HG02870 (cell line): ENCODE data around the gene NCK2.

ENCODE experiments used
- ATAC-seq: cut with Tn5 transposase; IDR thresholded peaks from one replicate; pipeline ENCODE4 v1.9.1; 2021; ENCODE audit warnings: mild to moderate bottlenecking, moderate library complexity; ENCODE audit not compliant: unreplicated experiment

Gene NCK2

GRCh38 chr2:105774781-105775337, 30.1 kb downstream of the NCK2 start:
- no peak for ATAC-seq

GRCh38 chr2:105775809-105776559, 31.3 kb downstream of the NCK2 start:
- ATAC-seq: no peak

GRCh38 chr2:105776560-105776928, 31.8 kb downstream of the NCK2 start:
- ATAC-seq: no peak

GRCh38 chr2:105777031-105777482, 32.3 kb downstream of the NCK2 start:
- no peak for ATAC-seq

- ATAC-seq: no peak
Observed at GRCh38 chr2:105777506-105778055, 32.9 kb downstream of the NCK2 start.

- ATAC-seq: no peak
Observed at GRCh38 chr2:105778080-105778607, 33.4 kb downstream of the NCK2 start.

GRCh38 chr2:105779394-105779793, 34.7 kb downstream of the NCK2 start:
- ATAC-seq: no peak

GRCh38 chr2:105780606-105781005, 35.9 kb downstream of the NCK2 start:
- no peak for ATAC-seq

GRCh38 chr2:105781274-105781978, 36.7 kb downstream of the NCK2 start:
- no peak for ATAC-seq

GRCh38 chr2:105782123-105782522, 37.4 kb downstream of the NCK2 start:
- ATAC-seq: no peak

- no peak for ATAC-seq
Observed at GRCh38 chr2:105782646-105783045, 37.9 kb downstream of the NCK2 start.

- ATAC-seq: no peak
Observed at GRCh38 chr2:105783151-105783738, 38.5 kb downstream of the NCK2 start.

- no peak for ATAC-seq
Observed at GRCh38 chr2:105783972-105784371, 39.3 kb downstream of the NCK2 start.

GRCh38 chr2:105784589-105784988, 39.9 kb downstream of the NCK2 start:
- no peak for ATAC-seq

- no peak for ATAC-seq
Observed at GRCh38 chr2:105785095-105785847, 40.6 kb downstream of the NCK2 start.

GRCh38 chr2:105786231-105787230, 41.8 kb downstream of the NCK2 start:
- no peak for ATAC-seq

GRCh38 chr2:105787376-105788318, 42.9 kb downstream of the NCK2 start:
- ATAC-seq: no peak

GRCh38 chr2:105788670-105789290, 44.1 kb downstream of the NCK2 start:
- no peak for ATAC-seq
